ENCODE data around the gene MOB3A. TPM values are rescaled to one million over a fixed set of nuclear protein-coding genes. Genes with fewer than 3 reads are reported as not detected.
A peak's percentile ranks its signal among the peaks of the same experiment; 100 is the strongest.

The MOB3A gene
- total RNA-seq, 4 donors from 2014 or later, result 16.0 to 30.8 (median 22.2) TPM

GRCh38 chr19:2050349-2050990 lies 45.7 kb downstream of the MOB3A start:
- peaks cover 59 to 61% of the 10 kb centered on the region in 2 donors for H3K4me1 ChIP-seq
- peak in 1 of 2 donors; percentile 38 for TF ChIP-seq POLR2A (IDR thresholded peaks at IDR 0.05)
- TF ChIP-seq CTCF (IDR thresholded peaks at IDR 0.05 in 4 of 5, conservative IDR thresholded peaks at IDR 0.05 in 1 of 5), result no peak
- H3K4me3 ChIP-seq, result peak overlapping the region; percentile 82 to 100 (median 95)
- H3K9me3 ChIP-seq, result no peaks in the 10 kb centered on the region
- no peaks in the 10 kb centered on the region for H3K27me3 ChIP-seq
- peaks cover 0 to 19% of the 10 kb centered on the region in 2 donors for H3K36me3 ChIP-seq
- peak overlapping the region; percentile 96 to 100 (median 100) for H3K27ac ChIP-seq
- intact Hi-C loops (cut with DNase I; ENCODE audit: low total_unique reads) (loop anchor here (2.0 kb wide), 1 partner anchor 14 kb away; no protein-coding TSS in a partner anchor), in situ Hi-C loops (cut with MboI; ENCODE audit: low sequenced_read_pairs in 4 of 4) (no loop called here)
- DNase-seq, result peak in 1 of 2 donors; percentile 17
- peak in 1 of 2 donors; percentile 0 for ATAC-seq

DNA sequence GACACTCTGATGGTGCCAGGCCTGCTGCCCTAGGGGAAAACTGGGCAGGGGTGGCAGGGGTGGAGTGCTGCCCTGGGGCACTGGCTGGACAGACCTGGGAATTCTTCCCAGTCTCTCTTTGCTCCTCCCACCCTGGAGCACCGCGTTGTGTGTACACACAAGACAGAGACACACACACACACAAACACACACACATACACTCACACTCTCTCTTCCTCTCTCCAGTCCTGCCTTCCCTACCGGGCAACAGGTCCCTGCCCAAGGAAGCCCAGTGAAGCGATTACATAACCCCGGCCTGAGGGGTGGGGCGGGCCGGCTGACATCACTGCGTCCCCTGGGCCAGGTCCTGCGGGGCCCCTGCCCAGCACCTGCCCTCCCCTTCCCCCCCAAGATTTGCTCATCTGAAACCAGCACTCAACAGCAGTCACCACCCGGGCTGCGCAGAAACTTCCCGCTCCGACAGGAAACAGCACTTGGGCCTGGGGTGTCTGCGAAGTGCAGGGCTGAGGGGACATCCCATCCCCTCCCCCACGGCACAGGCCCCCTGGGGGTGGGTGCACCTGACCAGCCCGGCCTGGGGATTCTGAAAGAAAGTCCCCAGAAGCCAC lies 46.3 kb downstream of the MOB3A start:
- in situ Hi-C loops (cut with MboI; ENCODE audit: low sequenced_read_pairs in 4 of 4), result no loop called here
- H3K36me3 ChIP-seq, result peaks cover 0 to 19% of the 10 kb centered on the region in 2 donors
- peak overlapping the region; percentile 96 to 100 (median 100) for H3K27ac ChIP-seq
- H3K9me3 ChIP-seq, result no peaks in the 10 kb centered on the region
- ATAC-seq (peak; percentile 41 to 46), DNase-seq (peak; percentile 85 to 95)
- H3K4me1 ChIP-seq, result peaks cover 59 to 63% of the 10 kb centered on the region in 2 donors
- no peak for TF ChIP-seq CTCF (IDR thresholded peaks at IDR 0.05 in 4 of 5, conservative IDR thresholded peaks at IDR 0.05 in 1 of 5)
- TF ChIP-seq POLR2A (IDR thresholded peaks at IDR 0.05), result peak; percentile 82 to 93
- no peaks in the 10 kb centered on the region for H3K27me3 ChIP-seq
- H3K4me3 ChIP-seq, result peak overlapping the region; percentile 82 to 100 (median 95)
- intact Hi-C loops (cut with DNase I; ENCODE audit: low total_unique reads), result loop anchor here (2.0 kb wide), 1 partner anchor 15 kb away; no protein-coding TSS in a partner anchor

DNA sequence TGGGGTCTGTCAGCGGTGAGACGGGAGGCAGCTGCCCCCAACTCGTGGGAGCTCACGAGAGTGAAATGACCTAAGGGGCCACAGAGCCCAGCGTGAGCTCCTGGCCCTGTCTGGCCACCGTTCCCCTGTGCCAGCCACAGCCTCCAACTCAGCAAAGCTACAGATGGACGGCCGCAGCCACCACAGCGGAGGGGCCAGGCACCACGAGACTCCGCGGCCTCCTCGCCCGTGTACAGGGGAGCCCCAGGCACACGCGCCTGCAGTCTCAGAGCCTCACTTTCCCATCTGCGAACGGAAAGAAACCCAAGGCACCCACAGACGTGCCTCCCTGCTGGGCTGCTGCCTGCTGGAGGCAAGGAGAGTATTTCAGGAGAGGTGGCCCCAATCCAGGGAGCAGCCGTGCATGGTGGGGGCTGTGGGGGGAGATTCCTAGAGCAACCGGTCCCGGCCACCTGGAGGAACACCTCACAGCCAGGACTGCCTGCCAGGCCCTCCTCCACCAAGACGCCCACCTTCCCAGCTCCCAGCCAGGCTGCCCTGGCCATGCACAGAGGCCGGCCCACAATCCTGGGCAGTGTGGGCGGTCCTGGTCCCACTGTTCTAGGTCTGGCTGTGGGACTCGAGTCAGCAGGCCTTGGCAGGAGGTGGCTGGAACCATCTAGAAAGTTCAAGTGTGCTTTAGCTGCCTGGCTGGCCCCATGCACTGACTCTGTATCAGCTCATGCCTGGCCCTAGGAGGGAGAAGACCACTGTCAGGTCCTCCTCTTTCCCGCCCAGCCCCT lies 47.0 kb downstream of the MOB3A start:
- Histone ChIP-seq H3K4me1 (peaks cover 62 to 63% of the 10 kb centered on the region in 2 donors), H3K4me3 (peak overlapping the region; percentile 82 to 100 (median 95)), H3K27me3 (no peaks in the 10 kb centered on the region), H3K36me3 (peaks cover 0 to 19% of the 10 kb centered on the region in 2 donors), H3K27ac (peak overlapping the region; percentile 96 to 100 (median 100)), H3K9me3 (no peaks in the 10 kb centered on the region)
- intact Hi-C loops (cut with DNase I; ENCODE audit: low total_unique reads), result no loop called here
- peak; percentile 4 to 5 for ATAC-seq
- in situ Hi-C loops (cut with MboI; ENCODE audit: low sequenced_read_pairs in 4 of 4), result no loop called here
- TF ChIP-seq CTCF (IDR thresholded peaks at IDR 0.05 in 4 of 5, conservative IDR thresholded peaks at IDR 0.05 in 1 of 5) (no peak), POLR2A (IDR thresholded peaks at IDR 0.05) (no peak)
- DNase-seq, result peak in 1 of 2 donors; percentile 71

- intact Hi-C loops (cut with DNase I; ENCODE audit: low total_unique reads) (no loop called here), in situ Hi-C loops (cut with MboI; ENCODE audit: low sequenced_read_pairs in 4 of 4) (no loop called here)
- peak; percentile 14 to 41 for DNase-seq
- H3K36me3 ChIP-seq, result peaks cover 0 to 20% of the 10 kb centered on the region in 2 donors
- H3K4me3 ChIP-seq, result peak overlapping the region; percentile 82 to 100 (median 95)
- H3K27me3 ChIP-seq, result no peaks in the 10 kb centered on the region
- H3K4me1 ChIP-seq, result peaks cover 64 to 70% of the 10 kb centered on the region in 2 donors
- ATAC-seq, result no peak
- H3K27ac ChIP-seq, result peak overlapping the region; percentile 96 to 100 (median 100)
- H3K9me3 ChIP-seq, result no peaks in the 10 kb centered on the region
- no peak for TF ChIP-seq POLR2A (IDR thresholded peaks at IDR 0.05)
- no peak for TF ChIP-seq CTCF (IDR thresholded peaks at IDR 0.05 in 4 of 5, conservative IDR thresholded peaks at IDR 0.05 in 1 of 5)
These were observed 47.8 kb downstream of the MOB3A start for GRCh38 chr19:2048104-2048958.
